Stimulated activated CD8-positive, alpha-beta memory T cell treated with anti-CD3 and anti-CD28 coated beads, Interleukin-7, amount 100 ng/mL, for 4 hours (primary cell): ENCODE data around the gene C1GALT1C1.
A peak's percentile ranks its signal among the peaks of the same experiment; 100 is the strongest.
"Not testable (repeated sequence)": the region's sequence is repeated elsewhere in the genome, so short reads cannot be mapped to it uniquely, and the experiment has no call there.

Source experiments
- DNase-seq, 2 donors: peaks; one replicate each; pipeline ENCODE4 v3.0.0-alpha.2; 2020; ENCODE audit warnings: low read depth in 2 of 2

C1GALT1C1 gene

GRCh38 chrX:120629667-120630537, at the start of gene C1GALT1C1:
Gene C1GALT1C1, minus strand, starts transcription at chrX:120630054. Its CDS starts 2,888 bp downstream, at chrX:120627166.
- peak; percentile 81 to 85 for DNase-seq

- DNase-seq, result no peak
Observed at GRCh38 chrX:120677004-120677652, 47.3 kb upstream of the C1GALT1C1 start.

GRCh38 chrX:120672841-120673530, 43.1 kb upstream of the C1GALT1C1 start:
- no peak for DNase-seq

- no peak for DNase-seq
Observed at GRCh38 chrX:120672389-120672788, 42.5 kb upstream of the C1GALT1C1 start.

- no peak for DNase-seq
Observed at GRCh38 chrX:120671963-120672362, 42.1 kb upstream of the C1GALT1C1 start.

- DNase-seq, result no peak
Observed at GRCh38 chrX:120668357-120668756, 38.5 kb upstream of the C1GALT1C1 start.

GRCh38 chrX:120664535-120664934, 34.7 kb upstream of the C1GALT1C1 start:
- DNase-seq, result not testable (repeated sequence)

- no peak for DNase-seq
Observed at GRCh38 chrX:120664081-120664480, 34.2 kb upstream of the C1GALT1C1 start.

- no peak for DNase-seq
Observed at GRCh38 chrX:120662662-120663061, 32.8 kb upstream of the C1GALT1C1 start.

- DNase-seq, result no peak
Observed at GRCh38 chrX:120660637-120661036, 30.8 kb upstream of the C1GALT1C1 start.

GRCh38 chrX:120653000-120653399, 23.1 kb upstream of the C1GALT1C1 start:
- DNase-seq, result no peak

GRCh38 chrX:120652256-120652655, 22.4 kb upstream of the C1GALT1C1 start:
- DNase-seq, result not testable (repeated sequence)

GRCh38 chrX:120647127-120647526, 17.3 kb upstream of the C1GALT1C1 start:
- DNase-seq, result no peak

- DNase-seq, result no peak
Observed at GRCh38 chrX:120642871-120643270, 13.0 kb upstream of the C1GALT1C1 start.

- DNase-seq, result no peak
Observed at GRCh38 chrX:120638619-120639018, 8.8 kb upstream of the C1GALT1C1 start.

- DNase-seq, result no peak
Observed at GRCh38 chrX:120625371-120625770, 4.5 kb downstream of the C1GALT1C1 start.

- DNase-seq, result no peak
Observed at GRCh38 chrX:120617996-120618630, 11.7 kb downstream of the C1GALT1C1 start.

- DNase-seq, result no peak
Observed at GRCh38 chrX:120614816-120615215, 15.0 kb downstream of the C1GALT1C1 start.

- DNase-seq, result no peak
Observed at GRCh38 chrX:120612086-120612485, 17.8 kb downstream of the C1GALT1C1 start.

GRCh38 chrX:120604361-120604782, 25.5 kb downstream of the C1GALT1C1 start:
- peak in 1 of 2 donors; percentile 1 for DNase-seq

- DNase-seq, result peak; percentile 65 to 71
Observed at GRCh38 chrX:120603707-120604360, 26.0 kb downstream of the C1GALT1C1 start, which contains the start of gene MCTS1. Gene MCTS1, plus strand, starts transcription at chrX:120604101. Its CDS starts 136 bp downstream, at chrX:120604237.
